Measurements from ENCODE around the gene PRELID1. TPM values are rescaled to one million over a fixed set of nuclear protein-coding genes. Genes with fewer than 3 reads are reported as not detected.

The PRELID1 gene
- total RNA-seq, 1 experiment from 2014 or later: 194 TPM

DNA sequence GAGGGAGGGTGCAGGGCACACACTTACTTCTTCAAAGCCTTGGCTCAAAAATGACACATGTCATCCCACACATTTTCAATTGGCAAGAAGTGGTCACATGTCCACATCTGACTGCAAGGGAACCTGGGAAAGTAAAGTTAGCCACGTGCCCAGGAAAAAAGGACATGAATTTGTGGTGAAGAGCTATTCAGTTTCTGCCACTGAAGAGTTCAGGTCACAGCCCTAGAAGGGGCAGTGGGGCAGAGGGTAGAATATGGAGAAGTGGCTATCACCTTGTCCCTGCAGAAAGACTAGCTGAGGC, 52.2 kb downstream of the PRELID1 start:
- CTCF ChIA-PET: interaction anchor here (0.7 kb wide), 1 partner anchor 9 kb away, joined by 3 read pairs; no protein-coding TSS in a partner anchor
- BruUV-seq (replicated peaks): no TSS peak

More for the DNA sequence above, 52.2 kb downstream of the PRELID1 start:
- intact Hi-C loops (cut with micrococcal nuclease; ENCODE audit: unreplicated experiment): no loop called here
- H3K4me1 ChIP-seq (ENCODE audit: insufficient read depth, low read length, poor library complexity, severe bottlenecking): peaks cover 4% of the 10 kb centered on the region
- no peak for TF ChIP-seq EZH2 (IDR thresholded peaks at IDR 0.05; ENCODE audit: borderline replicate concordance, low read depth, low read length, poor library complexity, severe bottlenecking)
- TF ChIP-seq, protein P1, sequence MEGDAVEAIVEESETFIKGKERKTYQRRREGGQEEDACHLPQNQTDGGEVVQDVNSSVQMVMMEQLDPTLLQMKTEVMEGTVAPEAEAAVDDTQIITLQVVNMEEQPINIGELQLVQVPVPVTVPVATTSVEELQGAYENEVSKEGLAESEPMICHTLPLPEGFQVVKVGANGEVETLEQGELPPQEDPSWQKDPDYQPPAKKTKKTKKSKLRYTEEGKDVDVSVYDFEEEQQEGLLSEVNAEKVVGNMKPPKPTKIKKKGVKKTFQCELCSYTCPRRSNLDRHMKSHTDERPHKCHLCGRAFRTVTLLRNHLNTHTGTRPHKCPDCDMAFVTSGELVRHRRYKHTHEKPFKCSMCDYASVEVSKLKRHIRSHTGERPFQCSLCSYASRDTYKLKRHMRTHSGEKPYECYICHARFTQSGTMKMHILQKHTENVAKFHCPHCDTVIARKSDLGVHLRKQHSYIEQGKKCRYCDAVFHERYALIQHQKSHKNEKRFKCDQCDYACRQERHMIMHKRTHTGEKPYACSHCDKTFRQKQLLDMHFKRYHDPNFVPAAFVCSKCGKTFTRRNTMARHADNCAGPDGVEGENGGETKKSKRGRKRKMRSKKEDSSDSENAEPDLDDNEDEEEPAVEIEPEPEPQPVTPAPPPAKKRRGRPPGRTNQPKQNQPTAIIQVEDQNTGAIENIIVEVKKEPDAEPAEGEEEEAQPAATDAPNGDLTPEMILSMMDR (conservative IDR thresholded peaks at IDR 0.05; ENCODE audit: low read depth, low read length): no peak
- POLR2A ChIA-PET (ENCODE audit: low non-redundant PET): no interaction called here
- H3K27ac ChIP-seq (ENCODE audit: low read depth, low read length, poor library complexity, severe bottlenecking): no peak overlapping the region
- H3K9me3 ChIP-seq (ENCODE audit: low read depth, low read length, poor library complexity, severe bottlenecking): no peaks in the 10 kb centered on the region
- DNase-seq (ENCODE audit: low spot score): no peak
- no peaks in the 10 kb centered on the region for H3K27me3 ChIP-seq (replicated peaks; ENCODE audit: insufficient read depth, low read depth, low read length, poor library complexity)
- no peaks in the 10 kb centered on the region for H3K36me3 ChIP-seq (ENCODE audit: insufficient read depth, low read length, poor library complexity, severe bottlenecking)
- H3K4me3 ChIP-seq (ENCODE audit: low read depth, low read length, poor library complexity, severe bottlenecking): no peak overlapping the region

Other genes starting within 250 kb of the PRELID1 start
- gene FGFR4, start 216.9 kb upstream of the PRELID1 start, total RNA-seq (2021): 17.2 and 20.6 TPM in 2 replicates
- gene NSD1, start 170.0 kb upstream of the PRELID1 start, total RNA-seq (2021): 74.3 and 76.6 TPM in 2 replicates
- gene RAB24, start 80 bp upstream of the PRELID1 start, total RNA-seq (2021): 16.0 and 19.2 TPM in 2 replicates
- 15.1 and 19.4 TPM in 2 replicates for gene MXD3, start 8.1 kb downstream of the PRELID1 start, total RNA-seq (2021)
- gene LMAN2, start 47.9 kb downstream of the PRELID1 start, total RNA-seq (2021): 97.7 and 98.4 TPM in 2 replicates
- gene RGS14, start 54.1 kb downstream of the PRELID1 start, total RNA-seq (2021): 3.1 and 6.5 TPM in 2 replicates
- not detected in 2 replicates for gene SLC34A1, start 80.6 kb downstream of the PRELID1 start, total RNA-seq (2021)
- not detected in 2 replicates for gene PFN3, start 96.9 kb downstream of the PRELID1 start, total RNA-seq (2021)
- gene F12, start 105.8 kb downstream of the PRELID1 start, total RNA-seq (2021): 0.81 TPM in 1 of 2 replicates, not detected in the other
- gene GRK6, start 122.9 kb downstream of the PRELID1 start, total RNA-seq (2021): 32.1 and 38.1 TPM in 2 replicates
- gene PRR7, start 143.0 kb downstream of the PRELID1 start, total RNA-seq (2021): 3.0 and 5.3 TPM in 2 replicates
- 271 and 286 TPM in 2 replicates for gene DBN1, start 169.8 kb downstream of the PRELID1 start, total RNA-seq (2021)
- gene PDLIM7, start 193.8 kb downstream of the PRELID1 start, total RNA-seq (2021): 116 and 132 TPM in 2 replicates
- gene DOK3, start 206.0 kb downstream of the PRELID1 start, total RNA-seq (2021): 13.1 and 15.0 TPM in 2 replicates
- gene DDX41, start 213.2 kb downstream of the PRELID1 start, total RNA-seq (2021): 82.3 and 87.7 TPM in 2 replicates